Measurements from ENCODE around the gene IRF2. TPM values are rescaled to one million over a fixed set of nuclear protein-coding genes. Genes with fewer than 3 reads are reported as not detected.

IRF2 gene
- total RNA-seq, 2 donors from 2014 or later, result 48.1 to 61.7 TPM

GRCh38 chr4:184421533-184422155 is 52.7 kb downstream of the IRF2 start:
- Mint-ChIP-seq H3K9me3 (peaks cover 4% of the 10 kb centered on the region), H3K4me3 (peak overlapping the region; percentile 80), H3K36me3 (ENCODE audit: low read depth) (peaks cover 90% of the 10 kb centered on the region), H3K4me1 (peaks cover 54% of the 10 kb centered on the region), H3K27me3 (no peaks in the 10 kb centered on the region), H3K27ac (peak overlapping the region; percentile 83)
- peak; percentile 38 for ATAC-seq (replicated peaks)

- Mint-ChIP-seq H3K27ac (peak overlapping the region; percentile 83), H3K36me3 (ENCODE audit: low read depth) (peaks cover 89% of the 10 kb centered on the region), H3K4me1 (peaks cover 49% of the 10 kb centered on the region), H3K9me3 (peaks cover 4% of the 10 kb centered on the region), H3K27me3 (no peaks in the 10 kb centered on the region), H3K4me3 (peak overlapping the region; percentile 80)
- peak; percentile 32 for ATAC-seq (replicated peaks)
Observed at GRCh38 chr4:184420881-184421416, 53.4 kb downstream of the IRF2 start.

GRCh38 chr4:184420402-184420801 is 53.9 kb downstream of the IRF2 start:
- peaks cover 50% of the 10 kb centered on the region for H3K4me1 Mint-ChIP-seq
- H3K27ac Mint-ChIP-seq, result peak overlapping the region; percentile 83
- H3K36me3 Mint-ChIP-seq (ENCODE audit: low read depth), result peaks cover 89% of the 10 kb centered on the region
- H3K27me3 Mint-ChIP-seq, result no peaks in the 10 kb centered on the region
- H3K4me3 Mint-ChIP-seq, result peak overlapping the region; percentile 80
- peak; percentile 64 for ATAC-seq (replicated peaks)
- peaks cover 4% of the 10 kb centered on the region for H3K9me3 Mint-ChIP-seq

GRCh38 chr4:184419976-184420375 is 54.4 kb downstream of the IRF2 start:
- H3K36me3 Mint-ChIP-seq (ENCODE audit: low read depth), result peaks cover 89% of the 10 kb centered on the region
- H3K4me1 Mint-ChIP-seq, result peaks cover 54% of the 10 kb centered on the region
- no peaks in the 10 kb centered on the region for H3K27me3 Mint-ChIP-seq
- peaks cover 4% of the 10 kb centered on the region for H3K9me3 Mint-ChIP-seq
- peak overlapping the region; percentile 83 for H3K27ac Mint-ChIP-seq
- H3K4me3 Mint-ChIP-seq, result peak overlapping the region; percentile 80
- ATAC-seq (replicated peaks), result no peak

- no peaks in the 10 kb centered on the region for H3K27me3 Mint-ChIP-seq
- H3K27ac Mint-ChIP-seq, result peak overlapping the region; percentile 88
- peak overlapping the region; percentile 77 for H3K4me3 Mint-ChIP-seq
- H3K36me3 Mint-ChIP-seq (ENCODE audit: low read depth), result peaks cover 78% of the 10 kb centered on the region
- ATAC-seq (replicated peaks), result peak; percentile 77
- H3K9me3 Mint-ChIP-seq, result peaks cover 4% of the 10 kb centered on the region
- peaks cover 62% of the 10 kb centered on the region for H3K4me1 Mint-ChIP-seq
Observed at GRCh38 chr4:184417802-184418511, 56.4 kb downstream of the IRF2 start.

GRCh38 chr4:184416913-184417734 is 57.2 kb downstream of the IRF2 start:
- Mint-ChIP-seq H3K4me3 (peak overlapping the region; percentile 77), H3K9me3 (no peaks in the 10 kb centered on the region), H3K27ac (peak overlapping the region; percentile 88), H3K4me1 (peaks cover 58% of the 10 kb centered on the region), H3K36me3 (ENCODE audit: low read depth) (peaks cover 77% of the 10 kb centered on the region), H3K27me3 (no peaks in the 10 kb centered on the region)
- peak; percentile 42 for ATAC-seq (replicated peaks)

- H3K4me1 Mint-ChIP-seq, result peaks cover 43% of the 10 kb centered on the region
- peak; percentile 51 for ATAC-seq (replicated peaks)
Observed at GRCh38 chr4:184415071-184415470, 59.3 kb downstream of the IRF2 start.

GRCh38 chr4:184413261-184414046 is 60.9 kb downstream of the IRF2 start:
- Mint-ChIP-seq H3K27me3 (no peaks in the 10 kb centered on the region), H3K27ac (peak overlapping the region; percentile 86), H3K4me1 (peaks cover 52% of the 10 kb centered on the region), H3K4me3 (peak overlapping the region; percentile 52), H3K9me3 (no peaks in the 10 kb centered on the region), H3K36me3 (ENCODE audit: low read depth) (peaks cover 70% of the 10 kb centered on the region)
- no peak for ATAC-seq (replicated peaks)

More at GRCh38 chr4:184415071-184415470, 59.3 kb downstream of the IRF2 start:
- Mint-ChIP-seq H3K27me3 (no peaks in the 10 kb centered on the region), H3K9me3 (no peaks in the 10 kb centered on the region), H3K4me3 (peak overlapping the region; percentile 56), H3K27ac (peak overlapping the region; percentile 81), H3K36me3 (ENCODE audit: low read depth) (peaks cover 70% of the 10 kb centered on the region)

GRCh38 chr4:184410748-184411147 is 63.6 kb downstream of the IRF2 start:
- peak overlapping the region; percentile 72 for H3K27ac Mint-ChIP-seq
- no peak for ATAC-seq (replicated peaks)
- H3K27me3 Mint-ChIP-seq, result no peaks in the 10 kb centered on the region
- H3K36me3 Mint-ChIP-seq (ENCODE audit: low read depth), result peaks cover 76% of the 10 kb centered on the region
- H3K4me3 Mint-ChIP-seq, result peak overlapping the region; percentile 49
- H3K9me3 Mint-ChIP-seq, result no peaks in the 10 kb centered on the region
- peaks cover 49% of the 10 kb centered on the region for H3K4me1 Mint-ChIP-seq

GRCh38 chr4:184409911-184410692 is 64.2 kb downstream of the IRF2 start:
- Mint-ChIP-seq H3K36me3 (ENCODE audit: low read depth) (peaks cover 76% of the 10 kb centered on the region), H3K27me3 (no peaks in the 10 kb centered on the region), H3K4me3 (peak overlapping the region; percentile 49), H3K9me3 (no peaks in the 10 kb centered on the region), H3K4me1 (peaks cover 52% of the 10 kb centered on the region), H3K27ac (peak overlapping the region; percentile 72)
- ATAC-seq (replicated peaks), result peak; percentile 44

- H3K4me1 Mint-ChIP-seq, result peaks cover 49% of the 10 kb centered on the region
- peaks cover 78% of the 10 kb centered on the region for H3K36me3 Mint-ChIP-seq (ENCODE audit: low read depth)
- H3K4me3 Mint-ChIP-seq, result peak overlapping the region; percentile 49
- H3K27ac Mint-ChIP-seq, result peak overlapping the region; percentile 72
- no peak for ATAC-seq (replicated peaks)
- H3K27me3 Mint-ChIP-seq, result no peaks in the 10 kb centered on the region
- no peaks in the 10 kb centered on the region for H3K9me3 Mint-ChIP-seq
Observed at GRCh38 chr4:184409502-184409901, 64.8 kb downstream of the IRF2 start.

- Mint-ChIP-seq H3K27ac (peak overlapping the region; percentile 72), H3K4me3 (peak overlapping the region; percentile 49), H3K4me1 (peaks cover 46% of the 10 kb centered on the region)
Observed at GRCh38 chr4:184408684-184409081, 65.7 kb downstream of the IRF2 start.

More at GRCh38 chr4:184408684-184409081, 65.7 kb downstream of the IRF2 start:
- no peak for ATAC-seq (replicated peaks)
- H3K9me3 Mint-ChIP-seq, result no peaks in the 10 kb centered on the region
- no peaks in the 10 kb centered on the region for H3K27me3 Mint-ChIP-seq
- peaks cover 86% of the 10 kb centered on the region for H3K36me3 Mint-ChIP-seq (ENCODE audit: low read depth)
